ENCODE measurements around the gene CSMD2.

CSMD2 gene

DNA sequence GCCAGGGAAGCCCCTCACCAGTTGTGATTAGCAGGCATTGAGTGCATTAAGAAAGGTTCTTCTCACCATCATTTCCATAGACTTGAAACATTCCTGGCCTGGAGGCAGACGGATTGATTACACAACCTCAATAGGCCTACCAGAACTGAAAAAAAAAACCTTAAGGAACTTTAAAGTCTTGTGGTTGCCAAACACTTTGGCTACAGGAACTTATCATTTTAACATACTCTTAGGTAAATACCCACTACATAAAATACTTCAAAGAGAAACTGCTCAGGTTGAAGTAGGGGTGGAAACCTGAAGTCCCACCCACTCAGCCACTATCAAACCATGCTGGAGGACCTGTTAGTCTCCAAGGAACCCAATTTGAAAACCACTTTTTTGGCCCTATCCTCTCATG is 323.5 kb downstream of the CSMD2 start:
- TF ChIP-seq, protein P1, sequence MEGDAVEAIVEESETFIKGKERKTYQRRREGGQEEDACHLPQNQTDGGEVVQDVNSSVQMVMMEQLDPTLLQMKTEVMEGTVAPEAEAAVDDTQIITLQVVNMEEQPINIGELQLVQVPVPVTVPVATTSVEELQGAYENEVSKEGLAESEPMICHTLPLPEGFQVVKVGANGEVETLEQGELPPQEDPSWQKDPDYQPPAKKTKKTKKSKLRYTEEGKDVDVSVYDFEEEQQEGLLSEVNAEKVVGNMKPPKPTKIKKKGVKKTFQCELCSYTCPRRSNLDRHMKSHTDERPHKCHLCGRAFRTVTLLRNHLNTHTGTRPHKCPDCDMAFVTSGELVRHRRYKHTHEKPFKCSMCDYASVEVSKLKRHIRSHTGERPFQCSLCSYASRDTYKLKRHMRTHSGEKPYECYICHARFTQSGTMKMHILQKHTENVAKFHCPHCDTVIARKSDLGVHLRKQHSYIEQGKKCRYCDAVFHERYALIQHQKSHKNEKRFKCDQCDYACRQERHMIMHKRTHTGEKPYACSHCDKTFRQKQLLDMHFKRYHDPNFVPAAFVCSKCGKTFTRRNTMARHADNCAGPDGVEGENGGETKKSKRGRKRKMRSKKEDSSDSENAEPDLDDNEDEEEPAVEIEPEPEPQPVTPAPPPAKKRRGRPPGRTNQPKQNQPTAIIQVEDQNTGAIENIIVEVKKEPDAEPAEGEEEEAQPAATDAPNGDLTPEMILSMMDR (IDR thresholded peaks at IDR 0.05; ENCODE audit: low read depth, low read length, missing control alignments) = no peak
- H3K4me3 ChIP-seq (ENCODE audit: low read depth, low read length) = no peak overlapping the region
- no peak for DNase-seq (ENCODE audit: low read depth)

- H3K4me3 ChIP-seq (ENCODE audit: low read depth, low read length) = no peak overlapping the region
- no peak for DNase-seq (ENCODE audit: low read depth)
- TF ChIP-seq, protein P1 (IDR thresholded peaks at IDR 0.05; ENCODE audit: low read depth, low read length, missing control alignments) = no peak
These were observed 327.4 kb downstream of the CSMD2 start for GRCh38 chr1:33837635-33838034.

GRCh38 chr1:33836911-33837310 is 328.1 kb downstream of the CSMD2 start:
- TF ChIP-seq, protein P1 (IDR thresholded peaks at IDR 0.05; ENCODE audit: low read depth, low read length, missing control alignments) = no peak
- no peak overlapping the region for H3K4me3 ChIP-seq (ENCODE audit: low read depth, low read length)
- DNase-seq (ENCODE audit: low read depth) = no peak

GRCh38 chr1:33828654-33829053 is 336.4 kb downstream of the CSMD2 start:
- no peak for DNase-seq (ENCODE audit: low read depth)
- no peak overlapping the region for H3K4me3 ChIP-seq (ENCODE audit: low read depth, low read length)
- TF ChIP-seq, protein P1 (IDR thresholded peaks at IDR 0.05; ENCODE audit: low read depth, low read length, missing control alignments) = no peak

DNA sequence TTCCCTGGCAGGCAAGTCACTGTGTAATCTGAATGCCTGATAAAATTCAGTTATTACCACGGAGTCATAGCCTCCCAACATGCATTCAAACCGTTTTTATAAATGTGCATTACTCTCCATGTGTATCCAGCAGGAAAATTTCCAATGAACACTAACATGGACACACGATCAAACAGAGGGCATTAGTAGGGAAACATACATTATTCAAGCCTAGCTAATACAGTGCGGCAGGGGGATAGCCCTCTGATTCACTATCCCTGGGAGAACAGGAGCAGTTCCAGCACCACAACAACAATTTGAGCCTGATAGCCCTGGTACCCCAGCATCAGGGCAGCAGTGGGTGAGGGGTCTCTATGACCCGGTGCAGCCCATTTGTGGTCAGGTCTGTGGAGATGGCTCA is 337.0 kb downstream of the CSMD2 start:
- TF ChIP-seq, protein P1 (IDR thresholded peaks at IDR 0.05; ENCODE audit: low read depth, low read length, missing control alignments) = no peak
- no peak overlapping the region for H3K4me3 ChIP-seq (ENCODE audit: low read depth, low read length)
- no peak for DNase-seq (ENCODE audit: low read depth)

- TF ChIP-seq, protein P1 (IDR thresholded peaks at IDR 0.05; ENCODE audit: low read depth, low read length, missing control alignments) = no peak
- H3K4me3 ChIP-seq (ENCODE audit: low read depth, low read length) = no peak overlapping the region
- DNase-seq (ENCODE audit: low read depth) = no peak
These were observed 338.3 kb downstream of the CSMD2 start for GRCh38 chr1:33826711-33827110.

DNA sequence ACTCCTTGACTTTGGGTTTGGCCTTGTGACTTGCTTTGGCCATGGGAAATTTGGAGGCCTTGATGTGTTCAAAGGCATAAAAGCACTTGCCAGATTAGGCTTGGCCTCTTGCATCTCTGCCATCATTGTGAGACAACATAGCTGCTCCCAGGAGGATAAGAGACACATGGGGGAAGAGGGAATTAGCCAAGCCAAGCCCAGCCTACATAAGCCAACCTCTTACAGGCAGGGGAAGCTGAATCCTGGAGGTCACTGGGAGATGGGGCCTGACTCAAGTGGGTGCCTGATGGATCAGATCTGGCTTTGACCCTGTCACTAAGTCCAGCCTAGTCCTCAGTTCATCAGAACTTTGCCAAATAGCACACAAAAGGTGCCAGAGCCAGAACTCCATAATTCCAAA is 338.7 kb downstream of the CSMD2 start:
- H3K4me3 ChIP-seq (ENCODE audit: low read depth, low read length) = no peak overlapping the region
- DNase-seq (ENCODE audit: low read depth) = no peak
- TF ChIP-seq, protein P1 (IDR thresholded peaks at IDR 0.05; ENCODE audit: low read depth, low read length, missing control alignments) = no peak
